Gastrocnemius medialis (tissue), 4 donors: ENCODE measurements around the gene CCDC107. TPM values are rescaled to one million over a fixed set of nuclear protein-coding genes. Genes with fewer than 3 reads are reported as not detected.

Source experiments
- ATAC-seq, 2 donors: fragments of 150-250 bp; one replicate each; pipeline ENCODE4 v1.9.1; 2016
- DNase-seq, 2 donors: peaks; one replicate each; pipeline ENCODE4 v3.0.0-alpha.2; 2019
- H3K27ac ChIP-seq, 4 donors: fragments of 200-600 bp; sonication (generic); 1 replicate in 1 of 4; 2 replicates in 3 of 4; pipeline ENCODE4 v1.5.1; 2016 to 2018; ENCODE audit warnings: mild to moderate bottlenecking in 2 of 4, moderate library complexity in 1 of 4
- H3K27me3 ChIP-seq, 3 donors: fragments of 200-600 bp; sonication (generic) in 2 of 3; 1 replicate in 1 of 3; 2 replicates in 2 of 3; pipeline versions ENCODE4 v1.5.1 to v1.6.0; 2016 to 2019; ENCODE audit warnings: mild to moderate bottlenecking in 1 of 3, moderate library complexity in 1 of 3
- H3K36me3 ChIP-seq, 2 donors: fragments of 200-600 bp; sonication (generic) in 1 of 2; one replicate each; pipeline ENCODE4 v1.5.1; 2017 to 2018
- H3K4me1 ChIP-seq, 2 donors: fragments of 200-600 bp; sonication (generic) in 1 of 2; one replicate each; pipeline ENCODE4 v1.5.1; 2016 to 2017; ENCODE audit warnings: mild to moderate bottlenecking in 2 of 2
- H3K4me3 ChIP-seq, 4 donors: fragments of 200-600 bp; sonication (generic) in 3 of 4; 1 replicate in 1 of 4; 2 replicates in 3 of 4; pipeline ENCODE4 v1.5.1; 2016 to 2019; ENCODE audit warnings: mild to moderate bottlenecking in 2 of 4
- H3K9me3 ChIP-seq, 3 donors: fragments of 200-600 bp; sonication (generic) in 2 of 3; 1 replicate in 1 of 3; 2 replicates in 2 of 3; pipeline ENCODE4 v1.5.1; 2016 to 2019
- POLR2A ChIP-seq, 2 donors: fragments of 450-650 bp; IDR thresholded peaks; one replicate each; pipeline ENCODE4 v1.6.1; 2017; ENCODE audit warnings: antibody characterized with exemption in 2 of 2, mild to moderate bottlenecking in 2 of 2, moderate library complexity in 2 of 2
- in situ Hi-C, 4 donors: fragments of 200-750 bp; cut with MboI; loops; one replicate each; pipeline versions ENCODE4 v1.15.0 to v1.8.0; 2017; ENCODE audit warnings: low sequenced_read_pairs in 4 of 4
- intact Hi-C: fragments of 100-400 bp; cut with DNase I; formaldehyde crosslinking; loops from one replicate; pipeline ENCODE4 v1.15.1; 2023; ENCODE audit warnings: low total_unique reads
- total RNA-seq, 4 donors: library from RNA; depleted of rRNA; stranded (reverse); fragments of >200 nt; gene quantifications; one replicate each; pipeline versions ENCODE4 v1.1.0 to v1.2.3, GENCODE V29; 2016
- TF ChIP-seq, protein P1 (sequence below), 5 experiments: fragments of 450-650 bp in 3 of 5; fragments of 200-600 bp in 2 of 5; sonication (generic) in 2 of 5; IDR thresholded peaks in 4 of 5; conservative IDR thresholded peaks in 1 of 5; 1 replicate in 4 of 5; 2 replicates in 1 of 5; pipeline ENCODE4 v1.5.1; 2016 to 2019; ENCODE audit warnings: antibody characterized with exemption in 5 of 5, mild to moderate bottlenecking in 3 of 5, moderate library complexity in 3 of 5

Gene CCDC107
- total RNA-seq, 4 donors from 2014 or later = 21.9 to 45.3 (median 31.5) TPM

DNA sequence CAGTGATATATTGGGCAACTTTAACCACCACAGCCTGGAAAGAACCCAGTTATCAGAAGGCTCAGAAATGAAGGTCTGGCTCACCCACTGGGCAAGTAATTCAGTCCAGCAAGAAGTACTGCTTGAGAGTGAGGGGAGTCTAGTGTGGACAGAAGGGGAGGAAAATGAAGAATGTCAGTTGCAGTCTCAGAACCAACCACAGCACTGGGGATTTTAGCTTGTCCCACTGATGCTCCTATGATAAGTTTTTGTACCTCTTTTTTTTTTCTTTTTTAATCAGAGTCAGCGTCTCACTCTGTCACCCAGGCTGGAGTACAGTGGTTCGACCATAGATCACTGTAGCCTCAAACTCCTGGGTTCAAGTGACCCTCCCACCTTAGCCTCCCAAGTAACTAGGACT lies 30.5 kb upstream of the CCDC107 start:
- H3K4me1 ChIP-seq = no peaks in the 10 kb centered on the region
- H3K9me3 ChIP-seq = no peaks in the 10 kb centered on the region
- in situ Hi-C loops (no loop called here), intact Hi-C loops (no loop called here)
- H3K4me3 ChIP-seq = no peak overlapping the region
- H3K27me3 ChIP-seq = no peaks in the 10 kb centered on the region
- H3K27ac ChIP-seq = no peak overlapping the region
- no peaks in the 10 kb centered on the region for H3K36me3 ChIP-seq
- ATAC-seq (no peak), DNase-seq (no peak)
- TF ChIP-seq POLR2A (IDR thresholded peaks at IDR 0.05) = no peak
- TF ChIP-seq, protein P1, sequence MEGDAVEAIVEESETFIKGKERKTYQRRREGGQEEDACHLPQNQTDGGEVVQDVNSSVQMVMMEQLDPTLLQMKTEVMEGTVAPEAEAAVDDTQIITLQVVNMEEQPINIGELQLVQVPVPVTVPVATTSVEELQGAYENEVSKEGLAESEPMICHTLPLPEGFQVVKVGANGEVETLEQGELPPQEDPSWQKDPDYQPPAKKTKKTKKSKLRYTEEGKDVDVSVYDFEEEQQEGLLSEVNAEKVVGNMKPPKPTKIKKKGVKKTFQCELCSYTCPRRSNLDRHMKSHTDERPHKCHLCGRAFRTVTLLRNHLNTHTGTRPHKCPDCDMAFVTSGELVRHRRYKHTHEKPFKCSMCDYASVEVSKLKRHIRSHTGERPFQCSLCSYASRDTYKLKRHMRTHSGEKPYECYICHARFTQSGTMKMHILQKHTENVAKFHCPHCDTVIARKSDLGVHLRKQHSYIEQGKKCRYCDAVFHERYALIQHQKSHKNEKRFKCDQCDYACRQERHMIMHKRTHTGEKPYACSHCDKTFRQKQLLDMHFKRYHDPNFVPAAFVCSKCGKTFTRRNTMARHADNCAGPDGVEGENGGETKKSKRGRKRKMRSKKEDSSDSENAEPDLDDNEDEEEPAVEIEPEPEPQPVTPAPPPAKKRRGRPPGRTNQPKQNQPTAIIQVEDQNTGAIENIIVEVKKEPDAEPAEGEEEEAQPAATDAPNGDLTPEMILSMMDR (IDR thresholded peaks at IDR 0.05 in 4 of 5, conservative IDR thresholded peaks at IDR 0.05 in 1 of 5) = no peak

- TF ChIP-seq POLR2A (IDR thresholded peaks at IDR 0.05) = no peak
- TF ChIP-seq, protein P1 (IDR thresholded peaks at IDR 0.05 in 4 of 5, conservative IDR thresholded peaks at IDR 0.05 in 1 of 5) = no peak
- in situ Hi-C loops = no loop called here
- intact Hi-C loops = no loop called here
Measured at GRCh38 chr9:35628389-35628991, 29.6 kb upstream of the CCDC107 start.

DNA sequence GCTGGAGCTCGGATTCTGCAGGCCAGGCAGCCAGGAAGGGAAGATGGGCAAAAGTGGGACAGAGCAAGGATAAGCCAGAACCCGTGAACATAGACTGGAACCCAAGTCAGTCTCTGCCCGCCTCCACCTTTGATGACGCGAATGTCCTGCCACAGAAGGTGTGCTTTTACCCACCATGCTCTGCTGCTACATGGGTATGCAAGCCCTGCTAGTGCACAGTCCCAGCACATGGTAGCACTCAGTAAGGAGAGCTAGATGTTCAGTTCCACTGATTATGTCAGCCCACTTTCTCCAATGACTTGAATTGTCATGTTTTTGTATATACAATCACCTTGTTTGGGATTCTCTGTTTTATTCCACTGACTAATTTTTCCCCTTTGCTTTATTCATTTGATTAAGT lies 28.5 kb upstream of the CCDC107 start:
- in situ Hi-C loops = no loop called here

More at GRCh38 chr9:35628389-35628991, 29.6 kb upstream of the CCDC107 start:
- Histone ChIP-seq H3K4me3 (no peak overlapping the region), H3K27me3 (no peaks in the 10 kb centered on the region), H3K27ac (no peak overlapping the region), H3K36me3 (no peaks in the 10 kb centered on the region), H3K9me3 (no peaks in the 10 kb centered on the region), H3K4me1 (no peaks in the 10 kb centered on the region)
- no peak for DNase-seq
- no peak for ATAC-seq

DNA sequence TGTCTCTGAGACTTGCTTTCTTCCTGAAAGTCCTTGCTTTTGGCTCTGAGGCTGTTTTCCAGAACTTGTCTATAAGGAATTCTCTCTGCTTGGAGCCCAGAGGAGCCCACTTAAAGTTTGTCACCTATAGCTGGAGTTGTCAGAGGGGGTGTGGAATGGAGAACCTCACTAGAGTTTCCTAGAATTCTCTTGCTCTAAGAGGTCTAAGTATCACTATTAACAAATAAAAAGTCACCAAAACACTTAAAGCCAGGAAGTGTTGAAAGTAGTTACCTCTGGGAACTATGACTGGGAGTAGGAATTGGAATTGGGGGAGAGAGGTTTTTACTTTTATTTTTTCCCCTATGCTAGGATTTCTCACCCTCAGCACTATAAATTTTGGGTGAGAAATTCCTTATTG lies 22.4 kb upstream of the CCDC107 start:
- ATAC-seq (no peak), DNase-seq (no peak)
- no peaks in the 10 kb centered on the region for H3K27me3 ChIP-seq
- H3K27ac ChIP-seq = no peak overlapping the region
- intact Hi-C loops = no loop called here
- H3K9me3 ChIP-seq = no peaks in the 10 kb centered on the region
- in situ Hi-C loops = no loop called here
- no peak overlapping the region for H3K4me3 ChIP-seq
- no peaks in the 10 kb centered on the region for H3K4me1 ChIP-seq
- TF ChIP-seq, protein P1 (IDR thresholded peaks at IDR 0.05 in 4 of 5, conservative IDR thresholded peaks at IDR 0.05 in 1 of 5) = no peak
- TF ChIP-seq POLR2A (IDR thresholded peaks at IDR 0.05) = no peak
- H3K36me3 ChIP-seq = no peaks in the 10 kb centered on the region

More for the DNA sequence above, 28.5 kb upstream of the CCDC107 start:
- no peak for TF ChIP-seq POLR2A (IDR thresholded peaks at IDR 0.05)
- TF ChIP-seq, protein P1 (IDR thresholded peaks at IDR 0.05 in 4 of 5, conservative IDR thresholded peaks at IDR 0.05 in 1 of 5) = no peak
- no peaks in the 10 kb centered on the region for H3K4me1 ChIP-seq
- H3K27me3 ChIP-seq = no peaks in the 10 kb centered on the region
- ATAC-seq = no peak
- no peak for DNase-seq
- no peaks in the 10 kb centered on the region for H3K9me3 ChIP-seq
- intact Hi-C loops = no loop called here
- H3K36me3 ChIP-seq = no peaks in the 10 kb centered on the region
- H3K27ac ChIP-seq = no peak overlapping the region
- H3K4me3 ChIP-seq = no peak overlapping the region
